ENCODE results near the gene ITGA7.

The ITGA7 gene

GRCh38 chr12:55642669-55643068 is 65.0 kb downstream of the ITGA7 start:
- DNase-seq (ENCODE audit: low read depth in 2 of 2): no peak

GRCh38 chr12:55642267-55642666 is 65.4 kb downstream of the ITGA7 start:
- no peak for DNase-seq (ENCODE audit: low read depth in 2 of 2)

- no peak for DNase-seq (ENCODE audit: low read depth in 2 of 2)
These were observed 66.1 kb downstream of the ITGA7 start for GRCh38 chr12:55641595-55641994.

- DNase-seq (ENCODE audit: low read depth in 2 of 2): no peak
These were observed 70.2 kb downstream of the ITGA7 start for GRCh38 chr12:55637467-55637866.

- no peak for DNase-seq (ENCODE audit: low read depth in 2 of 2)
These were observed 70.9 kb downstream of the ITGA7 start, which contains the start of gene OR10P1 for GRCh38 chr12:55636853-55637252. TSS of gene OR10P1 (plus strand) at chr12:55636892. CDS start at chr12:55636892, 0 bp downstream.

GRCh38 chr12:55636116-55636655 is 71.5 kb downstream of the ITGA7 start:
- no peak for DNase-seq (ENCODE audit: low read depth in 2 of 2)
